Heart right ventricle (tissue), 16 donors: ENCODE results near the gene FLNA. TPM values are rescaled to one million over a fixed set of nuclear protein-coding genes. Genes with fewer than 3 reads are reported as not detected.

ENCODE experiments used
- ATAC-seq, 8 donors: fragments of 200-7000 bp; cut with Tn5 transposase; one replicate each; pipeline ENCODE4 v1.9.1; 2020; ENCODE audit warnings: mild to moderate bottlenecking in 8 of 8, moderate library complexity in 8 of 8, moderate number of reproducible peaks in 1 of 8
- DNase-seq, 2 donors: peaks; one replicate each; pipeline ENCODE4 v3.0.0-alpha.2; 2020
- H3K27ac ChIP-seq, 10 donors: fragments of 200-600 bp; sonication (generic) in 2 of 10; one replicate each; pipeline versions ENCODE4 v1.5.0 to v1.8.0; 2020 to 2022; ENCODE audit warnings: mild to moderate bottlenecking in 3 of 10
- H3K27me3 ChIP-seq, 7 donors: fragments of 200-600 bp; one replicate each; pipeline ENCODE4 v1.8.0; 2021 to 2022; ENCODE audit warnings: mild to moderate bottlenecking in 2 of 7
- H3K36me3 ChIP-seq, 9 donors: fragments of 200-600 bp; sonication (generic) in 1 of 9; one replicate each; pipeline versions ENCODE4 v1.5.0 to v1.8.0; 2020 to 2022; ENCODE audit warnings: mild to moderate bottlenecking in 2 of 9
- H3K4me1 ChIP-seq, 9 donors: fragments of 200-600 bp; sonication (generic) in 1 of 9; one replicate each; pipeline versions ENCODE4 v1.5.0 to v1.8.0; 2020 to 2022; ENCODE audit warnings: mild to moderate bottlenecking in 4 of 9
- H3K4me3 ChIP-seq, 10 donors: fragments of 200-600 bp; sonication (generic) in 2 of 10; one replicate each; pipeline versions ENCODE4 v1.5.0 to v1.8.0; 2020 to 2022; ENCODE audit warnings: mild to moderate bottlenecking in 7 of 10, moderate library complexity in 2 of 10
- H3K9me3 ChIP-seq, 11 donors: fragments of 200-600 bp in 10 of 11; sonication (generic) in 2 of 11; one replicate each; pipeline versions ENCODE4 v1.5.0 to v1.8.0; 2013 to 2022; ENCODE audit warnings: mild to moderate bottlenecking in 2 of 11, control low read depth in 1 of 11, moderate library complexity in 1 of 11
- WGBS, 2 donors: extraction: QIAGEN DNeasy Blood & Tissue Kit; methylation state at CpG; one replicate each; pipeline ENCODE4 v1.1.7; 2013; ENCODE audit warnings: inconsistent platforms in 1 of 2; 5-methylcytosine and 5-hydroxymethylcytosine counted together
- intact Hi-C, 10 donors: fragments of 100-400 bp; cut with DNase I; formaldehyde crosslinking; loops; one replicate each; pipeline versions ENCODE4 v1.11.1 to v1.14.2; 2022
- polyA plus RNA-seq, 2 donors: library from polyadenylated mRNA; stranded (reverse); fragments of 200-250 nt; gene quantifications; one replicate each; pipeline ENCODE4 v1.2.3, GENCODE V29; 2013
- total RNA-seq, 10 donors: library from RNA; stranded (reverse); fragmentation: NEBNext Ultra II Directional in 3 of 10; extraction: Animal tissue kit (Norgen Biotek cat#: 25700) in 3 of 10; gene quantifications; one replicate each; pipeline versions ENCODE4 v1.2.1 to v1.2.4, GENCODE V29; 2021 to 2023
- TF ChIP-seq, protein P1 (sequence below), 9 donors: fragments of 200-600 bp; sonication (generic) in 2 of 9; IDR thresholded peaks; one replicate each; pipeline versions ENCODE4 v1.5.0 to v1.8.0; 2021 to 2022; ENCODE audit warnings: antibody characterized with exemption in 9 of 9, mild to moderate bottlenecking in 5 of 9, moderate library complexity in 1 of 9
- donor health status: Arrhythmogenic right ventricular cardiomyopathy.
- donor health status: ischemic (EF 13 %, LVEDD 7.1; RV severe dilation, severe dysfunction).
- donor health status: healthy with polysubstance abuse.
- donor health status: DM: no; HTN: yes; CAD: no.
- donor health status: DM: no; HTN: no; CAD: no.
- donor health status: ischemic (EF 25% LVEDD 6.9; RV normal size, moderate dysfunction).
- donor health status: ischemic (EF 25% LVEDD 5.7; RV mildly dilated, moderate dysfunction).
- donor health status: healthy.
- donor health status: DM: yes; HTN: yes; CAD: no.
- donor health status: Ischemic cardiomyopathy.
- donor health status: ischemic (EF 35%, LVEDD 5.7; RV mildly dilated, moderate dysfunction).
- donor health status: nonischemic (EF 11% LVEDD 7.7; RV severe dilation, severe dysfunction).
- donor health status: DM: yes; HTN: yes; CAD: no.
- donor health status: PGD.
- donor health status: ischemic (EF 29% LVEDD 5.4; RV normal size, mild dysfunction).
- donor health status: nonischemic (EF 23%, LVEDD 6.1; RV moderate dilation, normal function).

Gene FLNA
- total and polyA plus RNA-seq, 12 donors: 139 to 442 (median 199) TPM

DNA sequence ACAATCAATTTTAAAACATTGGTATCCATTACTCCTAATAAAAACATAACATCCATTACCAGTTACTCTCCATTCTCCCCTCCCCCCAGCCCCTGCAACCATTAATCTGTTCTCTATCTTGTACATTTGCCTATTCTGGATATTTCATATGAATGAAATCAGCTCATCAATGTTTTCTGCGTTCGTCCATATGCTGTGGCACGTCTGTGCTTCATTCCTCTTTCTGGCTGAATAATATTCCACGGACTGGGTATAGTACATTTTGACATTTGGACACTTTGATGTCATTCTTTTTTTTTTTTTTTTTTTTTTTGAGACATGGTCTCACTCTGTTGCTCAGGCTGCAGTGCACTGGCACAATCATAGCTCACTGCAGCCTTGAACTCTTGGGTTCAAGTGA, 29.4 kb upstream of the FLNA start:
- DNase-seq: no peak
- intact Hi-C loops: no loop called here
- H3K4me1 ChIP-seq: peaks cover 0 to 20% (median 12%) of the 10 kb centered on the region in 9 donors
- ATAC-seq: no peak
- TF ChIP-seq, protein P1, sequence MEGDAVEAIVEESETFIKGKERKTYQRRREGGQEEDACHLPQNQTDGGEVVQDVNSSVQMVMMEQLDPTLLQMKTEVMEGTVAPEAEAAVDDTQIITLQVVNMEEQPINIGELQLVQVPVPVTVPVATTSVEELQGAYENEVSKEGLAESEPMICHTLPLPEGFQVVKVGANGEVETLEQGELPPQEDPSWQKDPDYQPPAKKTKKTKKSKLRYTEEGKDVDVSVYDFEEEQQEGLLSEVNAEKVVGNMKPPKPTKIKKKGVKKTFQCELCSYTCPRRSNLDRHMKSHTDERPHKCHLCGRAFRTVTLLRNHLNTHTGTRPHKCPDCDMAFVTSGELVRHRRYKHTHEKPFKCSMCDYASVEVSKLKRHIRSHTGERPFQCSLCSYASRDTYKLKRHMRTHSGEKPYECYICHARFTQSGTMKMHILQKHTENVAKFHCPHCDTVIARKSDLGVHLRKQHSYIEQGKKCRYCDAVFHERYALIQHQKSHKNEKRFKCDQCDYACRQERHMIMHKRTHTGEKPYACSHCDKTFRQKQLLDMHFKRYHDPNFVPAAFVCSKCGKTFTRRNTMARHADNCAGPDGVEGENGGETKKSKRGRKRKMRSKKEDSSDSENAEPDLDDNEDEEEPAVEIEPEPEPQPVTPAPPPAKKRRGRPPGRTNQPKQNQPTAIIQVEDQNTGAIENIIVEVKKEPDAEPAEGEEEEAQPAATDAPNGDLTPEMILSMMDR (IDR thresholded peaks at IDR 0.05): no peak
- WGBS, 2 donors: 90 to 95% methylated on average over 4 of the region's 4 CpGs
- no peak overlapping the region for H3K27ac ChIP-seq
- no peaks in the 10 kb centered on the region for H3K27me3 ChIP-seq
- no peaks in the 10 kb centered on the region for H3K9me3 ChIP-seq
- H3K36me3 ChIP-seq: peaks cover 0 to 35% (median 12%) of the 10 kb centered on the region in 9 donors
- H3K4me3 ChIP-seq: no peak overlapping the region

DNA sequence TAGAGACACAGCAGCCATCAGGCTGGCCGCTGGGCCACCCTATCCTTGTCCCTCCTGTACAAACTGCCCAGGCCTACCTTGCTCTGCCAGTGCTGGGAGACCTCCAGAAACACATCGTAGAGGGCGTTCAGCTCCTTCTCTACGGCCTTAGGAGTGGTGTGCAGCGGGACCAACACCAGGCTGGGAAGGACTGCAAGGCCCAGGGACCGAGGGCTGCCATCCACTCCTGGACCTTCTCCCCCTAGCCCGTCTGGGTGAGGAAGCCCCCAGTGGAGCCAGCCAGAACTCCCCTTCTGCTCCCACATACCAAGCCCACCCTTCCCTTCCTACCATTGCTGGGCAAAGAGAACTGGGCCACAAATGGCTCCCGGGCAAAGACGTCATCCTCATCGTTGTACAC, 28.8 kb upstream of the FLNA start:
- 79 to 90% methylated on average over 8 to 10 of the region's 10 CpGs for WGBS, 2 donors
- H3K4me1 ChIP-seq: peaks cover 0 to 20% (median 12%) of the 10 kb centered on the region in 9 donors
- DNase-seq (no peak), ATAC-seq (no peak)
- H3K27ac ChIP-seq: no peak overlapping the region
- peaks cover 0 to 35% (median 12%) of the 10 kb centered on the region in 9 donors for H3K36me3 ChIP-seq
- H3K4me3 ChIP-seq: no peak overlapping the region
- intact Hi-C loops: no loop called here
- TF ChIP-seq, protein P1 (IDR thresholded peaks at IDR 0.05): no peak
- no peaks in the 10 kb centered on the region for H3K27me3 ChIP-seq
- peaks cover 0 to 5% (median 0%) of the 10 kb centered on the region in 11 donors for H3K9me3 ChIP-seq

DNA sequence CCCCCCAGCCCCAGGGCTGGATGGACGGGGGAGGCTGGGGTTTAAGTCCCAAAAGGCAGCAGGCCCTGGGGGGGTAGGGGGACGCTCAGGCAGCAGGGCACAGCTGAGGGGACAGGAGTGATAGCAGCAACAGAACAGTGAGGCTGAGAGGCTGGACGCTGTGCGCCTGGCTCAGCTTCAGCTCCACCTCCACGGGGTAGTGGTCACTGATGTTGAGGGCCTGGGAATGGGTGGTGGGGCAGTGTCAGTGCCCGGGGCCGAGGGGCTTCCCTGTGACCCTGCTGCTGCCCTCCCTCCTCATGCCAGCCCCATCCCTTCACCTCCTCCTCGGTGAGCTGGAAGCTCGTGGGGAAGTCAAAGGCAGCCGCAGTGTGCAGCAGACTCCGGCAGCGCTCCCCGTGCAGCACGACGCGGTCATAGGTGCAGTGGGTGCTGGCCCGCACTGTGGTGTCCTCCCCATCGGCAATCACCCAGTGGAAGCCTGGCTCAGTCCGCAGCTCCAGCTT, 28.2 kb upstream of the FLNA start:
- no peak overlapping the region for H3K27ac ChIP-seq
- DNase-seq (no peak), ATAC-seq (no peak)
- no peak overlapping the region for H3K4me3 ChIP-seq
- H3K27me3 ChIP-seq: no peaks in the 10 kb centered on the region
- TF ChIP-seq, protein P1 (IDR thresholded peaks at IDR 0.05): no peak
- peaks cover 0 to 20% (median 12%) of the 10 kb centered on the region in 9 donors for H3K4me1 ChIP-seq
- WGBS, 2 donors: 79 to 84% methylated on average over 15 to 19 of the region's 19 CpGs
- H3K9me3 ChIP-seq: peaks cover 0 to 10% (median 0%) of the 10 kb centered on the region in 11 donors
- intact Hi-C loops: no loop called here
- H3K36me3 ChIP-seq: peaks cover 0 to 35% (median 12%) of the 10 kb centered on the region in 9 donors

DNA sequence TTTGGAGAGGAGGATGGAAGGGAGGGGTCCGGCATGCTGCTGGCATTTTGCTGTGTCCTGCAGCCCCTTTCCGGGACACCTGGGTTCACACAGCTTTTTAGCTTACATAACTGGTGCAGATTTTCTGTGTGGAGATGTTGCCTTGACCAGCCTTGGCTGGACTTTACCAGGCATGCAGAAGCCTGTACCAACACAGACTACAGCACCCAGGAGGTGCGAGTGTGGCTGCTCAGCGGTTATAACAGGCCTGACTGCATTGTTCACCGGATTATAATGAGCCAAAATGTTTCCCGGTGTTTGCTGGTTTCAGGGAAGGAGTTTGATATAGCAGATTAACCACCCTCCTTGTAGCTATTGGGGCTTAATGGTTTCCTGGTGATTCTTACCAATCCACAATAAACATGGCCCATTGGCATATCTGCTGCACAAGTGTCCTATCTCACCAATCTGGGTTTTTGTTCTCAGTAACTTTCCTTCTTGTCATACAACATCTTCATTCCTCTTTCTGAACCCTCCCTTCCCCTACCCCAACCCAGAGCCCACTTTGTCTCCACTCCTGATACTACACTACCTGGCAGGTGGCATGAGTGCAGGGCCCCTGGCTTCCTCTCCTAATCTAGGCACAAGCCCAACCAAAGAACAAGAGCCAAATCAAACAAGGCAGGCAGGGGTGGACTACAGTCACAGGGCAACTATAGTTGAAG, 27.6 kb upstream of the FLNA start:
- H3K27ac ChIP-seq: no peak overlapping the region
- TF ChIP-seq, protein P1 (IDR thresholded peaks at IDR 0.05): no peak
- 54 to 62% methylated on average over 6 of the region's 6 CpGs for WGBS, 2 donors

More for the DNA sequence above, 27.6 kb upstream of the FLNA start:
- intact Hi-C loops: no loop called here
- Histone ChIP-seq H3K27me3 (no peaks in the 10 kb centered on the region), H3K36me3 (peaks cover 0 to 35% (median 12%) of the 10 kb centered on the region in 9 donors), H3K4me3 (no peak overlapping the region), H3K9me3 (peaks cover 0 to 10% (median 0%) of the 10 kb centered on the region in 11 donors), H3K4me1 (peaks cover 0 to 20% (median 12%) of the 10 kb centered on the region in 9 donors)
- DNase-seq (no peak), ATAC-seq (no peak)
